Superior temporal gyrus (tissue), 1 donor: Measurements from ENCODE around the gene HS6ST2.
A peak's percentile ranks its signal among the peaks of the same experiment; 100 is the strongest.

ENCODE experiments used
- DNase-seq: peaks from one replicate; pipeline ENCODE4 v3.0.0-alpha.2; 2016; ENCODE audit errors: extremely low spot score

The HS6ST2 gene

GRCh38 chrX:132848296-132848970 is 110.0 kb downstream of the HS6ST2 start:
- peak; percentile 10 for DNase-seq

- no peak for DNase-seq
These were observed 115.1 kb downstream of the HS6ST2 start for GRCh38 chrX:132843363-132843762.

- DNase-seq: no peak
These were observed 115.8 kb downstream of the HS6ST2 start for GRCh38 chrX:132842460-132843238.

- DNase-seq: no peak
These were observed 120.5 kb downstream of the HS6ST2 start for GRCh38 chrX:132837967-132838366.

GRCh38 chrX:132837126-132837525 is 121.3 kb downstream of the HS6ST2 start:
- DNase-seq: no peak

DNA sequence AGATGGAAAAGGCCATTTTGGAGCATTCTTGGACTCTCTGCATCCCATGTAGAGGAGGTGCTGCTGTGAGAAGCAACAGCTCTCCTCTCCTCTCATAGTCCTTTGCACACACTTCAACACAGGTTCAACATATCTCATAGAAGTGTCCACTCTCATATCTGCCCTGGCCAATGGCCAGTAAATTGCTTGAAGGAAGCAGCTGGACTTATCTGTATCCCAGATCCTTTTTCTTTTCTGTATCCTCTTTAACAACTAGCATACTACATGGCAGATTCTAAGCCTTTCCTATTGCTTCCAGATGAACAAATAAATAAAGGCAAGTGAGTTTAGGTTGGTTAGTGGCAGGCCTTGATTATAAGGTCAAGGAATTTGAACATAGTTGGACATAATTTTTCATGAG is 122.0 kb downstream of the HS6ST2 start:
- DNase-seq: no peak

GRCh38 chrX:132834741-132835140 is 123.7 kb downstream of the HS6ST2 start:
- DNase-seq: no peak

DNA sequence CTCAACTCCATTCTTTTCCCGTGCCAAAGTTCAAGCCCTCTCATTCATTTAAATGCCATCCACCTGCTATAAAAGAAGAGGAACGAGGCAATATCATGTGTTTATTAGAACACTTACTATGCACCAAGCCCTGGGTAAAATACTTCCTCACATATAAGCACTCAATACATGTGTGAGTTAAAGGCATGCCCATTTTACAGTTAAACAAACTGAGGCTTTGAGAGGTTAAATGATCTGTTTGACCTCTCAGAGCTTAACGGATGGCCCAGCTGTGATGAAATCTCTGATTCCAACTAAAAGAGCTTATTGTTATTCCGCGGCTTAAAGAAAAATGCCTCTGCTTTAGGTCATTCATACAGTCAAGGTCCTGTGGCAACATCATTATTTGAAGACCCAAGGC is 124.3 kb downstream of the HS6ST2 start:
- no peak for DNase-seq

- DNase-seq: no peak
These were observed 125.1 kb downstream of the HS6ST2 start for GRCh38 chrX:132833373-132833772.

DNA sequence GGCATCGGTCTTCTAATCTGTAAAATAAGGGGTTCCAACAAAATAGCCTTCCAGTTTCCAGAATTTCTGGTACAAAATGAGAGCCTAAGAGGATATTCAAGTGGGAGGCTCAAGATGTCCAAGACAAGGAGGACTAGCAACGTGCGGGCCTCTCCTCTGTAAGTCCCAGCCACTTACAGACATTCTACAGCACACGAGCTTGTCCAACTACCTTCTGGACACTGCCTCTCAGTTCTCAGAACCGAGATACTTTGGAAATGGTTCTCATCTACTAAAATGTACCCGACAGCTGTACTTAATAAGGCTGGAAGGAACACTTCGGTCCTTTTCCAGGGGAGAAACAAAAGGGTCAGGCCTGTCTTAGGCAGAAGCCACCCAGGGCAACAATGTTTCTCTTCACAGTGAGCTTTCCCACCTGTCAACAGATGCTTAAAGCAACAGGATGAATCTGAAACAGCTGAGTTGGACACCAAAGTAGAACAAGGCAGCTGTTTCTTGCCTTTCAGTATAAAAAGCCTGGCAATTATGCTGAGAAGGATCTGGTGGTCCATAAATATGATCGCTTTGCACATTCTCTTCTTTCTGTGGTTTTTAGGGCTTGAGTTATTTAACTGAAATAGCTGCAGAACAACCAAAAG is 127.0 kb downstream of the HS6ST2 start:
- no peak for DNase-seq

- no peak for DNase-seq
These were observed 135.8 kb downstream of the HS6ST2 start for GRCh38 chrX:132822634-132823012.

DNA sequence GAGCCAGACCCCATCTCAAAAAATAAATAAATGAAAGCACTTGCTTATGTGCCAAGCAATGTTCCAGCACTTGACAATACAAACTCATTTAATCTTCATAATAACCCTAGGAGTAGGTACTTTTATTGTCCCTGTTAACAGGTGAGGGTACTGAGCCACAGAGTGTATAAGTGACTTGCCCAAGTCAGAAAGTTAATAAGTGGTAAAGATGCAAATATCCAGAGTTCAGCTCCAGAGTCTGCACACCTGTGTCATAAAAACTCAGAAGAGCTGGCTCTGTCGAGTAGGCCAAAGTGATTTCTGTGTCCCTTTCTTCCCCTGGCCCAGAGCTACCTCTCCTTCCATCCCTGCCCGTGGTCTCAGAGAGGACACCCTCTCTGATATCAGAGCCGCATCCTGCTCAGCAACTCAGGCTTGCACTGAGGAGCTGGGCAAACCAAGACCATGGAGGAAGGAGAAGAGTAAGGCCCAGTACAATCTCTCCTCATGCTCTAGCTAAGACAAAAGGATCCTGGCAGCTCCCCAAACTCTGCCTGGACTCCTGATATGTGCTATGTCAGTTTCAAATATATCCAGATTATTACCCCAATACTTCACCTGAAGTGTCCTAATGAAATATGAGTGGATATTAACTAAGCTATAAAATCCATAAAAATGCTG is 136.3 kb downstream of the HS6ST2 start:
- no peak for DNase-seq

- DNase-seq: no peak
These were observed 137.8 kb downstream of the HS6ST2 start for GRCh38 chrX:132820675-132821074.

GRCh38 chrX:132819711-132820264 is 138.6 kb downstream of the HS6ST2 start:
- DNase-seq: no peak

GRCh38 chrX:132818638-132819037 is 139.8 kb downstream of the HS6ST2 start:
- no peak for DNase-seq

- no peak for DNase-seq
These were observed 142.8 kb downstream of the HS6ST2 start for GRCh38 chrX:132815643-132816042.

GRCh38 chrX:132810964-132811712 is 147.3 kb downstream of the HS6ST2 start:
- DNase-seq: no peak

GRCh38 chrX:132810488-132810887 is 147.9 kb downstream of the HS6ST2 start:
- DNase-seq: no peak

DNA sequence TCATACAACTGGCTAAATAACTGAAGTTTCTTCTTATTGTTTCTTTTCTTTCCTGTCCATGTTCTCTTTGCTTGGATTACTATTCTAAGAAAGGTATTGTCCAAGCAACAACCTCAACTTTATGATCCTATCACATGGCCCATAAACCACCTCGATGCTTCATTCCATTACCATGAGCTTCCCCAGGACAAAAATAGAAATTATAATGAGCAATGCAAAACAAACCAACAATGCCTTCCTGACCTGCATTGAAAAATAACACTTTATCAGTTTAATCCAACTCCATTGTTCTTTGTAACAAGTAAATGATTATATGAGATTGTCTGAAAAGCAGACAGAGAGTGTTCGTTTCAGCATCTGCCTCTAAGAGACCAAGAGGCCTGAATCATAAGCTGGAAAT is 148.8 kb downstream of the HS6ST2 start:
- no peak for DNase-seq

GRCh38 chrX:132807411-132808030 is 150.9 kb downstream of the HS6ST2 start:
- no peak for DNase-seq

- no peak for DNase-seq
These were observed 156.4 kb downstream of the HS6ST2 start for GRCh38 chrX:132802033-132802432.
